B cell (primary cell): ENCODE measurements around the gene RAD21L1. TPM values are rescaled to one million over a fixed set of nuclear protein-coding genes. Genes with fewer than 3 reads are reported as not detected.

ENCODE experiments used
- ATAC-seq: fragments of 200-7000 bp; cut with Tn5 transposase; one replicate; pipeline ENCODE4 v1.10.0; 2021; ENCODE audit warnings: low read depth, mild to moderate bottlenecking, moderate number of reproducible peaks, moderate library complexity
- CTCF ChIA-PET: fragments of 350-600 bp; sonication (Branson Sonifier 250); formaldehyde crosslinking; loops from one replicate; lab custom pipeline; 2021; ENCODE audit warnings: antibody characterized with exemption, inconsistent platforms; lab: Charles Lee
- POLR2A ChIA-PET: fragments of 350-600 bp; sonication (Branson Sonifier 250); formaldehyde crosslinking; loops from one replicate; lab custom pipeline; 2021; ENCODE audit warnings: antibody characterized with exemption; lab: Charles Lee
- DNase-seq: peaks from one replicate; pipeline ENCODE4 v3.0.0; 2013
- H2AFZ ChIP-seq: 2 replicates; pipeline ENCODE4 v1.6.1; 2012; ENCODE audit warnings: mild to moderate bottlenecking, low read depth, low read length; ENCODE audit not compliant: insufficient read depth, poor library complexity, severe bottlenecking
- H3K27ac ChIP-seq, 2 donors: 1 replicate in 1 of 2; 2 replicates in 1 of 2; pipeline ENCODE4 v1.5.1; 2012 to 2013; ENCODE audit warnings: low read length in 2 of 2, mild to moderate bottlenecking in 2 of 2, moderate library complexity in 1 of 2
- H3K27me3 ChIP-seq, 4 experiments: fragments of 200-600 bp in 1 of 4; sonication (generic) in 1 of 4; replicated peaks in 1 of 4; 1 replicate in 2 of 4; 2 replicates in 2 of 4; pipeline versions ENCODE4 v1.6.1 to v1.7.0; 2013 to 2016; ENCODE audit warnings: low read length in 3 of 4, mild to moderate bottlenecking in 2 of 4, mixed read lengths in 1 of 4, moderate library complexity in 1 of 4; ENCODE audit not compliant: insufficient read depth in 4 of 4, control insufficient read depth in 3 of 4; ENCODE audit errors: control extremely low read depth in 1 of 4
- H3K36me3 ChIP-seq, 2 experiments: replicated peaks in 1 of 2; 1 replicate in 1 of 2; 2 replicates in 1 of 2; pipeline versions ENCODE4 v1.6.1 to v1.7.1; 2013; ENCODE audit warnings: low read length in 1 of 2; ENCODE audit not compliant: insufficient read depth in 2 of 2, control insufficient read depth in 1 of 2; ENCODE audit errors: control extremely low read depth in 1 of 2, extremely low read depth in 1 of 2
- H3K4me1 ChIP-seq, 2 donors: fragments of 200-600 bp in 1 of 2; sonication (generic) in 1 of 2; 1 replicate in 1 of 2; 2 replicates in 1 of 2; pipeline versions ENCODE4 v1.5.1 to v1.6.1; 2013 to 2017; ENCODE audit warnings: low read length in 2 of 2; ENCODE audit not compliant: control insufficient read depth in 2 of 2, insufficient read depth in 2 of 2
- H3K4me2 ChIP-seq: replicated peaks from 2 replicates; pipeline ENCODE3; 2012; ENCODE audit warnings: mild to moderate bottlenecking, low read depth, low read length; ENCODE audit not compliant: poor library complexity, severe bottlenecking
- H3K4me3 ChIP-seq, 5 experiments: fragments of 200-600 bp in 1 of 5; sonication (generic) in 1 of 5; 1 replicate in 3 of 5; 2 replicates in 2 of 5; pipeline versions ENCODE4 v1.5.1 to v1.7.0; 2011 to 2016; ENCODE audit warnings: low read length in 4 of 5, mild to moderate bottlenecking in 4 of 5, low read depth in 2 of 5, control low read depth in 1 of 5, moderate library complexity in 1 of 5; ENCODE audit not compliant: insufficient read depth in 1 of 5; ENCODE audit errors: control extremely low read depth in 1 of 5, extremely low read depth in 1 of 5
- H3K79me2 ChIP-seq: fragments of 200-600 bp; sonication (generic); one replicate; pipeline ENCODE4 v1.6.0; 2016; ENCODE audit warnings: low read length; ENCODE audit not compliant: control insufficient read depth, insufficient read depth
- H3K9ac ChIP-seq: fragments of 200-600 bp; sonication (generic); 2 replicates; pipeline ENCODE4 v1.6.1; 2017; ENCODE audit warnings: mild to moderate bottlenecking, low read length, moderate library complexity
- H3K9me3 ChIP-seq, 3 donors: one replicate each; pipeline versions ENCODE4 v1.6.1 to v1.7.1; 2013; ENCODE audit warnings: low read length in 2 of 3; ENCODE audit not compliant: control insufficient read depth in 2 of 3, insufficient read depth in 1 of 3; ENCODE audit errors: control extremely low read depth in 1 of 3
- H4K20me1 ChIP-seq: 2 replicates; pipeline ENCODE4 v1.6.0; 2012; ENCODE audit warnings: mild to moderate bottlenecking, low read length; ENCODE audit not compliant: insufficient read depth, control insufficient read depth, poor library complexity, severe bottlenecking
- H3K27ac Mint-ChIP-seq: one replicate; pipeline ENCODE4 v1.8.0; 2021; ENCODE audit warnings: mixed read lengths
- H3K27me3 Mint-ChIP-seq: one replicate; pipeline ENCODE4 v1.8.0; 2021; ENCODE audit warnings: mixed read lengths
- H3K4me1 Mint-ChIP-seq: one replicate; pipeline ENCODE4 v1.8.0; 2021; ENCODE audit warnings: mixed read lengths
- H3K4me3 Mint-ChIP-seq: one replicate; pipeline ENCODE4 v1.8.0; 2021; ENCODE audit warnings: mixed read lengths
- H3K9me3 Mint-ChIP-seq: one replicate; pipeline ENCODE4 v1.8.0; 2022; ENCODE audit warnings: mixed read lengths; ENCODE audit not compliant: insufficient read depth
- EZH2 ChIP-seq: IDR thresholded peaks from 2 replicates; pipeline ENCODE4 v1.6.1; 2012; ENCODE audit warnings: borderline replicate concordance, low read depth, mild to moderate bottlenecking, moderate library complexity, low read length; ENCODE audit not compliant: insufficient read depth, poor library complexity, severe bottlenecking
- WGBS: methylation state at CpG from one replicate; pipeline ENCODE4 v1.1.5; 2013; ENCODE audit warnings: missing lambda C conversion rate; ENCODE audit not compliant: insufficient coverage; 5-methylcytosine and 5-hydroxymethylcytosine counted together
- intact Hi-C: fragments of 100-400 bp; cut with micrococcal nuclease; formaldehyde crosslinking; loops from one replicate; pipeline ENCODE4 v1.10.0; 2022
- polyA plus RNA-seq: library from polyadenylated mRNA; depleted of rRNA; stranded (reverse); fragments of >200 nt; gene quantifications from 2 replicates; pipeline ENCODE4 v1.2.3, GENCODE V29; 2012
- total RNA-seq, 2 donors: library from RNA; stranded (reverse); fragments of 120-200 nt in 1 of 2; gene quantifications; 1 replicate in 1 of 2; 2 replicates in 1 of 2; pipeline versions ENCODE4 v1.2.3 to v1.2.4, GENCODE V29; 2013 to 2022
- TF ChIP-seq, protein P1 (sequence below): fragments of 200-600 bp; IDR thresholded peaks from one replicate; pipeline ENCODE4 v1.8.0; 2022; ENCODE audit warnings: antibody characterized with exemption, mild to moderate bottlenecking

The RAD21L1 gene
- total and polyA plus RNA-seq, 2 donors (not counting 1 experiment from before 2014, with no cell fraction given): not detected

DNA sequence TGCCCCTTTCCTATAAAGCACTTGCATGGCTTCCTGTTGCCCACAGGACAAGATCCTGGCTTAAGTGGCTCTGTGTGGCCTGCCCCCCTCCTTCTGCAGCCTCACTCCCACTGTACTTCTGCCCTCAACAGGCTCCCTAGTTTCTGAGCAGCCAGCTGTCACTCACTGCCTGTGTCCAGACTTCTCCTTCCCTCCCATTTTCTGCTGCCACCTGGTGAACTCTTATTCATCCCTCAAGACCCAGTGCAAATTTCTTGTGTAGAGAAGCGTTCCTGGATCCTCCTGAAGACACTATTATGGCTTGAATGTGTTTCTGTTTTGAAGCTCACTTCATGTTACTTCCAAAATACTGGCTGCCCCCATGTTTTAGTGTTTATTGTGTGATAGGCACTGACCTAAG is 66.8 kb downstream of the RAD21L1 start:
- H3K9ac ChIP-seq: no peak overlapping the region
- no peaks in the 10 kb centered on the region for H3K9me3 ChIP-seq
- intact Hi-C loops: no loop called here
- TF ChIP-seq EZH2: no peak
- TF ChIP-seq, protein P1, sequence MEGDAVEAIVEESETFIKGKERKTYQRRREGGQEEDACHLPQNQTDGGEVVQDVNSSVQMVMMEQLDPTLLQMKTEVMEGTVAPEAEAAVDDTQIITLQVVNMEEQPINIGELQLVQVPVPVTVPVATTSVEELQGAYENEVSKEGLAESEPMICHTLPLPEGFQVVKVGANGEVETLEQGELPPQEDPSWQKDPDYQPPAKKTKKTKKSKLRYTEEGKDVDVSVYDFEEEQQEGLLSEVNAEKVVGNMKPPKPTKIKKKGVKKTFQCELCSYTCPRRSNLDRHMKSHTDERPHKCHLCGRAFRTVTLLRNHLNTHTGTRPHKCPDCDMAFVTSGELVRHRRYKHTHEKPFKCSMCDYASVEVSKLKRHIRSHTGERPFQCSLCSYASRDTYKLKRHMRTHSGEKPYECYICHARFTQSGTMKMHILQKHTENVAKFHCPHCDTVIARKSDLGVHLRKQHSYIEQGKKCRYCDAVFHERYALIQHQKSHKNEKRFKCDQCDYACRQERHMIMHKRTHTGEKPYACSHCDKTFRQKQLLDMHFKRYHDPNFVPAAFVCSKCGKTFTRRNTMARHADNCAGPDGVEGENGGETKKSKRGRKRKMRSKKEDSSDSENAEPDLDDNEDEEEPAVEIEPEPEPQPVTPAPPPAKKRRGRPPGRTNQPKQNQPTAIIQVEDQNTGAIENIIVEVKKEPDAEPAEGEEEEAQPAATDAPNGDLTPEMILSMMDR: no peak
- H3K27ac ChIP-seq: no peak overlapping the region
- no peaks in the 10 kb centered on the region for H3K4me1 Mint-ChIP-seq
- no peaks in the 10 kb centered on the region for H3K9me3 Mint-ChIP-seq
- H3K4me3 Mint-ChIP-seq: no peak overlapping the region
- H2AFZ ChIP-seq: no peak overlapping the region
- no peak for ATAC-seq
- no peaks in the 10 kb centered on the region for H3K36me3 ChIP-seq
- H3K4me3 ChIP-seq: no peak overlapping the region
- ChIA-PET CTCF (no interaction called here), POLR2A (no interaction called here)
- no peaks in the 10 kb centered on the region for H3K79me2 ChIP-seq
- H3K27me3 Mint-ChIP-seq: no peaks in the 10 kb centered on the region
- no peak for DNase-seq
- H3K27me3 ChIP-seq: no peaks in the 10 kb centered on the region
- no peak overlapping the region for H3K27ac Mint-ChIP-seq
- no peaks in the 10 kb centered on the region for H3K4me1 ChIP-seq
- WGBS: no CpG with 5 or more reads among the region's 1 CpG
- no peak overlapping the region for H3K4me2 ChIP-seq
- H4K20me1 ChIP-seq: no peaks in the 10 kb centered on the region

DNA sequence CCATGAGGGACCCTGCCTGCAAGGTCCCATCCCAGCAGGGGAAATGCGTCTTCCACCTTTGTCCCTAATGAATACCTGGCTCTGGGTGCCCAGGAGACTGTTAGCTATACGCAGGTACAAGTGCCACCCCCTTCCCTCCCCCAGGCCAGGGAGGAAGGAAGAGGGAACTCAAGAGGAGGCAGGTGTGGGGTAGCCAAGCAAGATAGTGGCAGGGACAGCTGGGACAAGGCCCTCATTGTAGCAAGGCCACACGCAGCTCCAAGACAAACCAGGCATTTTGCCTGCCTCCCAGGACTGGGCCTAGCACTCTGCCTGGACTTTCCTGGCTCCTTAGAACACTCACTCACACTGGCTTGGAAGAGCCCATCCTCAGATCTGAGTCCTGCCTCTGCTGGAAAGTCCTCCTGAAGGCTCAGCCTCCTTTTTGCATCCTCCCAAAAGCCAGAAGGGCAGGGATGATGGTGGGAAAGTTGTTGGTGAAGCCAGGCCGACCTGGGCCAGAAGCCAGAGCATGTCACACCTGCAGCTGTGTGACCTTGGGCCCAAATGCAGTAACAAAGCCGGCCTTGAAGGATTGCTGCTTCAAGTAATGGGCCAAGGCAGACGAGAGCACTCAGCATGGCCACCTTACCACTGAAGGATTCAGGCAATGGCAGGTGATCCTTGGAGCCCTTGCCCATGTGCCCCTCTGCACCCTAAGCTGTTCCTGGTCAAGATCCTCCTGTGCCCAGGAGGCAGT is 68.0 kb downstream of the RAD21L1 start:
- Histone ChIP-seq H2AFZ (no peak overlapping the region), H3K4me3 (no peak overlapping the region), H3K4me1 (no peaks in the 10 kb centered on the region), H3K27me3 (no peaks in the 10 kb centered on the region), H3K27ac (no peak overlapping the region), H4K20me1 (no peaks in the 10 kb centered on the region), H3K79me2 (no peaks in the 10 kb centered on the region), H3K4me2 (no peak overlapping the region), H3K36me3 (no peaks in the 10 kb centered on the region), H3K9ac (no peak overlapping the region), H3K9me3 (no peaks in the 10 kb centered on the region)
- ATAC-seq: no peak
- POLR2A ChIA-PET: no interaction called here
- no peaks in the 10 kb centered on the region for H3K27me3 Mint-ChIP-seq
- no peaks in the 10 kb centered on the region for H3K9me3 Mint-ChIP-seq
- TF ChIP-seq, protein P1: no peak
- no peak for TF ChIP-seq EZH2
- WGBS: 81% methylated on average over 5 of the region's 6 CpGs
- no peak overlapping the region for H3K27ac Mint-ChIP-seq
- CTCF ChIA-PET: no interaction called here
- no peaks in the 10 kb centered on the region for H3K4me1 Mint-ChIP-seq
- no peak for DNase-seq
- H3K4me3 Mint-ChIP-seq: no peak overlapping the region
- intact Hi-C loops: no loop called here
